Uterus (tissue), 2 donors: Measurements from ENCODE around the gene NLRP7.
"Not testable (repeated sequence)": the region's sequence is repeated elsewhere in the genome, so short reads cannot be mapped to it uniquely, and the experiment has no call there.

ENCODE experiments used
- POLR2A ChIP-seq, 2 donors: fragments of 450-650 bp; IDR thresholded peaks; one replicate each; pipeline ENCODE4 v1.6.1; 2016; ENCODE audit warnings: antibody characterized with exemption in 2 of 2, mild to moderate bottlenecking in 1 of 2, moderate library complexity in 1 of 2
- TF ChIP-seq, protein P1 (sequence below), 4 experiments: fragments of 200-600 bp in 2 of 4; fragments of 450-650 bp in 2 of 4; sonication (generic) in 2 of 4; IDR thresholded peaks; one replicate each; pipeline ENCODE4 v1.5.1; 2016 to 2019; ENCODE audit warnings: antibody characterized with exemption in 4 of 4, mild to moderate bottlenecking in 2 of 4, moderate library complexity in 1 of 4

- TF ChIP-seq POLR2A (IDR thresholded peaks at IDR 0.05) = not testable (repeated sequence)
- TF ChIP-seq, protein P1, sequence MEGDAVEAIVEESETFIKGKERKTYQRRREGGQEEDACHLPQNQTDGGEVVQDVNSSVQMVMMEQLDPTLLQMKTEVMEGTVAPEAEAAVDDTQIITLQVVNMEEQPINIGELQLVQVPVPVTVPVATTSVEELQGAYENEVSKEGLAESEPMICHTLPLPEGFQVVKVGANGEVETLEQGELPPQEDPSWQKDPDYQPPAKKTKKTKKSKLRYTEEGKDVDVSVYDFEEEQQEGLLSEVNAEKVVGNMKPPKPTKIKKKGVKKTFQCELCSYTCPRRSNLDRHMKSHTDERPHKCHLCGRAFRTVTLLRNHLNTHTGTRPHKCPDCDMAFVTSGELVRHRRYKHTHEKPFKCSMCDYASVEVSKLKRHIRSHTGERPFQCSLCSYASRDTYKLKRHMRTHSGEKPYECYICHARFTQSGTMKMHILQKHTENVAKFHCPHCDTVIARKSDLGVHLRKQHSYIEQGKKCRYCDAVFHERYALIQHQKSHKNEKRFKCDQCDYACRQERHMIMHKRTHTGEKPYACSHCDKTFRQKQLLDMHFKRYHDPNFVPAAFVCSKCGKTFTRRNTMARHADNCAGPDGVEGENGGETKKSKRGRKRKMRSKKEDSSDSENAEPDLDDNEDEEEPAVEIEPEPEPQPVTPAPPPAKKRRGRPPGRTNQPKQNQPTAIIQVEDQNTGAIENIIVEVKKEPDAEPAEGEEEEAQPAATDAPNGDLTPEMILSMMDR (IDR thresholded peaks at IDR 0.05) = peak in 1 of 4 experiments; percentile 12
Measured at GRCh38 chr19:54919646-54920563, 27.4 kb downstream of the NLRP7 start.
